ENCODE measurements around the gene PKIB.

DNA sequence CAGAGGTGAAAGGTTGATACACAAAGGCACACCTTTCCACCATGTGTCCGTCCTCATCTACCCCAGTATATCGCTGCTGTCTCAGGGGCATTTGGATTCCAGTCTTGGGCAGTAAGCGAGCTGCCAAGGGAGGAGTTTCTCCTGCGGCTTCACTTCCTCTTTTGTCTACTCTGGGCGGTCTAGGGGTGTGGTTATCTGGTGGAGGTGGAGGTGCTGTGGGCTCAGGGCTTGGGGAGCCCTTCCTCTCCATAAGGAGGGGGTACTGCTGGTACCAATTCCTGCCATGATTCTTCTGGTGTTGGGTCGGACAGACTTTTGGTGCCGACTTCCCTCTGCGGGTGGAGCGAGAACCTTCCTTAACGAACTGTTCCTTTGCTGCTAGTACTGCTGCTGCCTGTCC is 137.4 kb downstream of the PKIB start:
- TF ChIP-seq, protein P1, sequence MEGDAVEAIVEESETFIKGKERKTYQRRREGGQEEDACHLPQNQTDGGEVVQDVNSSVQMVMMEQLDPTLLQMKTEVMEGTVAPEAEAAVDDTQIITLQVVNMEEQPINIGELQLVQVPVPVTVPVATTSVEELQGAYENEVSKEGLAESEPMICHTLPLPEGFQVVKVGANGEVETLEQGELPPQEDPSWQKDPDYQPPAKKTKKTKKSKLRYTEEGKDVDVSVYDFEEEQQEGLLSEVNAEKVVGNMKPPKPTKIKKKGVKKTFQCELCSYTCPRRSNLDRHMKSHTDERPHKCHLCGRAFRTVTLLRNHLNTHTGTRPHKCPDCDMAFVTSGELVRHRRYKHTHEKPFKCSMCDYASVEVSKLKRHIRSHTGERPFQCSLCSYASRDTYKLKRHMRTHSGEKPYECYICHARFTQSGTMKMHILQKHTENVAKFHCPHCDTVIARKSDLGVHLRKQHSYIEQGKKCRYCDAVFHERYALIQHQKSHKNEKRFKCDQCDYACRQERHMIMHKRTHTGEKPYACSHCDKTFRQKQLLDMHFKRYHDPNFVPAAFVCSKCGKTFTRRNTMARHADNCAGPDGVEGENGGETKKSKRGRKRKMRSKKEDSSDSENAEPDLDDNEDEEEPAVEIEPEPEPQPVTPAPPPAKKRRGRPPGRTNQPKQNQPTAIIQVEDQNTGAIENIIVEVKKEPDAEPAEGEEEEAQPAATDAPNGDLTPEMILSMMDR (IDR thresholded peaks at IDR 0.05), result no peak
- TF ChIP-seq POLR2AphosphoS5 (IDR thresholded peaks at IDR 0.05), result no peak
